Calu3 (cell line): Measurements from ENCODE around the gene ABCG4. TPM values are rescaled to one million over a fixed set of nuclear protein-coding genes. Genes with fewer than 3 reads are reported as not detected.
"Not testable (repeated sequence)": the region's sequence is repeated elsewhere in the genome, so short reads cannot be mapped to it uniquely, and the experiment has no call there.

ENCODE experiments used
- BruUV-seq: library from RNA; stranded (reverse); fragments of 400-500 nt; replicated peaks from 2 replicates; lab custom pipeline; 2021; lab: Mats Ljungman, UMichigan
- CTCF ChIA-PET: fragments of 300-600 bp; sonication (Branson Sonifier 250); formaldehyde crosslinking; loops from one replicate; lab custom pipeline; 2022; ENCODE audit warnings: antibody characterized with exemption; lab: Charles Lee
- DNase-seq: peaks from one replicate; pipeline ENCODE4 v3.0.0; 2022
- H3K27ac Mint-ChIP-seq: one replicate; pipeline ENCODE4 v1.8.0; 2022; ENCODE audit warnings: mixed read lengths; ENCODE audit not compliant: unreplicated experiment
- H3K27me3 Mint-ChIP-seq: one replicate; pipeline ENCODE4 v1.8.0; 2022; ENCODE audit warnings: mixed read lengths; ENCODE audit not compliant: unreplicated experiment
- H3K36me3 Mint-ChIP-seq: one replicate; pipeline ENCODE4 v1.8.0; 2022; ENCODE audit warnings: mild to moderate bottlenecking, moderate library complexity, mixed read lengths; ENCODE audit not compliant: insufficient read depth, unreplicated experiment
- H3K4me1 Mint-ChIP-seq: one replicate; pipeline ENCODE4 v1.8.0; 2022; ENCODE audit warnings: mild to moderate bottlenecking, low read depth, mixed read lengths; ENCODE audit not compliant: unreplicated experiment
- H3K4me3 Mint-ChIP-seq: one replicate; pipeline ENCODE4 v1.8.0; 2022; ENCODE audit warnings: mild to moderate bottlenecking, low read depth, moderate library complexity, mixed read lengths; ENCODE audit not compliant: unreplicated experiment
- H3K9me3 Mint-ChIP-seq: one replicate; pipeline ENCODE4 v1.8.0; 2022; ENCODE audit warnings: low read depth, mixed read lengths; ENCODE audit not compliant: unreplicated experiment
- CTCF ChIP-seq: fragments of 200-600 bp; IDR thresholded peaks from one replicate; pipeline ENCODE4 v1.8.0; 2022; ENCODE audit warnings: antibody characterized with exemption; ENCODE audit not compliant: unreplicated experiment
- intact Hi-C: fragments of 100-400 bp; cut with micrococcal nuclease; formaldehyde crosslinking; loops from one replicate; pipeline ENCODE4 v1.10.0; 2022; ENCODE audit not compliant: unreplicated experiment
- total RNA-seq: library from RNA; stranded (reverse); gene quantifications from 2 replicates; pipeline ENCODE4 v1.2.3, GENCODE V29; 2022

ABCG4 gene
- total RNA-seq, 1 experiment from 2014 or later, result not detected

DNA sequence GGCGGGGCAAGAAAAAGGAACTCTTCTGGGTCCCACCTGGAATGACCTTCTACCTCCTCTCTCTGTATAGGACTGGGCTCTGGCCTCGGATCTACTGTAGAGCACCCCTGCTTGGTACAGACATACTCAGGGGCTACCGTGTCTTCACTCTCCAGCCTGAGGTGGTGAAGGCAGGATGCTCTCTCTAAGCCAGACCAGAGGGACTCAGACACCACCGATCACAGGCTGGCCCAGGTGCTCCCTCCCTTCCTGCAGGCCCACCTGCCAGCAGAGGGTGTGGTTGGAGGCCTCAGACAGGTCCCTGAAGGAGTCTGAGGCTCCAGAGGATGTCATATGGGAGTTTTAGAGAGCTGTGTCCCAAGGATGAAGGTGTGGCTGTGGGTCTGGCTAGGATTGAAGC is 40.5 kb downstream of the ABCG4 start:
- DNase-seq, result no peak
- no peak for TF ChIP-seq CTCF
- Mint-ChIP-seq H3K4me1 (peaks cover 13% of the 10 kb centered on the region), H3K27ac (no peak overlapping the region), H3K4me3 (no peak overlapping the region), H3K27me3 (peaks cover 20% of the 10 kb centered on the region), H3K9me3 (no peaks in the 10 kb centered on the region), H3K36me3 (peaks cover under 1% of the 10 kb centered on the region)
- BruUV-seq, result no TSS peak
- intact Hi-C loops, result no loop called here
- CTCF ChIA-PET, result no interaction called here

DNA sequence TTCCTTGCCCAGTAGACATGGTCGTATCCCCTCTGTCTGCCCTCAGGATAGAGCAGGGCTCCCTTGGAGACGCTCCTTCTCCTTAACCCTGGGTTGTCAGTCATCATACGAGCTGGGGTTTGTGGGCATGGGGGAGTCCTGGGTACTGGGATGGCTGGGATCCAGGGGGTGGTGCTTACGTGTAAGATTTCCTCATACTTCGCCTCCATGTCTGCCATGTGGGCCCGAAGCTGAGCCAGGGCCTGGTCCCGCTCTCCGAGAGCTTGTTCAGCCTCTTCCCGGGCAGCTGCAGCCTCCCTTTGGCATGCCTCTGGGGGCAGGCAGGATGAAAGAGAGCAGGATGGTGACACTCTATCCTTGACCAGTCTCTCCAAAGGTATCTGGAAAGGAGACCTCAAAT is 41.7 kb downstream of the ABCG4 start:
- no TSS peak for BruUV-seq
- peaks cover 6% of the 10 kb centered on the region for H3K36me3 Mint-ChIP-seq
- no peak overlapping the region for H3K4me3 Mint-ChIP-seq
- intact Hi-C loops, result no loop called here
- H3K27me3 Mint-ChIP-seq, result peaks cover 25% of the 10 kb centered on the region
- CTCF ChIA-PET, result interaction anchor here (0.5 to 0.6 kb wide), 2 partner anchors 46 to 53 kb away, joined by 4 read pairs; no protein-coding TSS in a partner anchor
- peaks cover 9% of the 10 kb centered on the region for H3K4me1 Mint-ChIP-seq
- no peaks in the 10 kb centered on the region for H3K9me3 Mint-ChIP-seq
- DNase-seq, result no peak
- no peak overlapping the region for H3K27ac Mint-ChIP-seq
- TF ChIP-seq CTCF, result no peak

DNA sequence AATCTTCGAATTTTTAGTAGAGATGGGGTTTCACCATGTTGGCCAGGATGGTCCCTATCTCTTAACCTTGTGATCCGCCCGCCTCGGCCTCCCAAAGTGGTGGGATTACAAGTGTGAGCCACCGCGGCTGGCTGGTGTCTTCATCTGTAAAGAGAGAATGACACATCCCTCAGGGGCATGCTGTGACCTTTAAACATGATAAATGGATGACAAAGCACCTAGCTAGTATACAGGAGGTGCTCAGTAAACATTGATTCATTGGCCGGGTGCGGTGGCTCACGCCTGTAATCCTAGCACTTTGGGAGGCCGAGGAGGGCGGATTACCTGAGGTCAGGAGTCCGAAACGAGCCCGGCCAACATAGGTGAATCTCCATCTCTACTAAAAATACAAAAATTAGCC is 42.4 kb downstream of the ABCG4 start:
- H3K27ac Mint-ChIP-seq, intact Hi-C loops, H3K4me1 Mint-ChIP-seq, H3K9me3 Mint-ChIP-seq, H3K4me3 Mint-ChIP-seq, BruUV-seq, DNase-seq, H3K36me3 Mint-ChIP-seq: not testable (repeated sequence)
- CTCF ChIA-PET, result interaction anchor here (0.6 to 1.2 kb wide), 3 partner anchors 47 to 89 kb away, joined by 3 to 4 read pairs (median 3); partner anchors contain the start of gene C2CD2L
- peaks cover 17% of the 10 kb centered on the region for H3K27me3 Mint-ChIP-seq

GRCh38 chr11:119192111-119192510 is 43.3 kb downstream of the ABCG4 start:
- DNase-seq, result no peak
- peaks cover 6% of the 10 kb centered on the region for H3K36me3 Mint-ChIP-seq
- no peaks in the 10 kb centered on the region for H3K9me3 Mint-ChIP-seq
- CTCF ChIA-PET, result interaction anchor here (1.2 kb wide), 1 partner anchor 85 kb away, joined by 3 read pairs; the partner anchor contains the start of gene C2CD2L
- TF ChIP-seq CTCF, result no peak
- H3K27ac Mint-ChIP-seq, result no peak overlapping the region
- BruUV-seq, result no TSS peak
- peaks cover 12% of the 10 kb centered on the region for H3K27me3 Mint-ChIP-seq
- H3K4me3 Mint-ChIP-seq, result no peak overlapping the region
- H3K4me1 Mint-ChIP-seq, result peaks cover 7% of the 10 kb centered on the region
- intact Hi-C loops, result no loop called here

- Mint-ChIP-seq H3K4me3 (no peak overlapping the region), H3K4me1 (peaks cover 9% of the 10 kb centered on the region), H3K27me3 (peaks cover 12% of the 10 kb centered on the region), H3K27ac (no peak overlapping the region), H3K9me3 (no peaks in the 10 kb centered on the region), H3K36me3 (peaks cover 6% of the 10 kb centered on the region)
- TF ChIP-seq CTCF, result no peak
- CTCF ChIA-PET, result no interaction called here
- no TSS peak for BruUV-seq
- DNase-seq, result no peak
- intact Hi-C loops, result no loop called here
Measured at GRCh38 chr11:119193001-119193400, 44.1 kb downstream of the ABCG4 start.
